Measurements from ENCODE around the gene WDR31.
"Not testable (repeated sequence)": the region's sequence is repeated elsewhere in the genome, so short reads cannot be mapped to it uniquely, and the experiment has no call there.

WDR31 gene

GRCh38 chr9:113340011-113340699, at the start of gene WDR31:
Gene WDR31, minus strand, starts transcription at chr9:113340275. Its CDS starts 8,253 bp downstream, at chr9:113332022.
- DNase-seq (ENCODE audit: low read depth): peak; percentile 69

GRCh38 chr9:113389451-113389850, 49.4 kb upstream of the WDR31 start:
- DNase-seq (ENCODE audit: low read depth): no peak

- DNase-seq (ENCODE audit: low read depth): no peak
These were observed 48.8 kb upstream of the WDR31 start for GRCh38 chr9:113388833-113389232.

GRCh38 chr9:113387560-113388230, 47.6 kb upstream of the WDR31 start:
- no peak for DNase-seq (ENCODE audit: low read depth)

- no peak for DNase-seq (ENCODE audit: low read depth)
These were observed 46.7 kb upstream of the WDR31 start for GRCh38 chr9:113386571-113387393.

- DNase-seq (ENCODE audit: low read depth): no peak
These were observed 41.9 kb upstream of the WDR31 start for GRCh38 chr9:113381909-113382411.

GRCh38 chr9:113381441-113381840, 41.4 kb upstream of the WDR31 start:
- DNase-seq (ENCODE audit: low read depth): not testable (repeated sequence)

GRCh38 chr9:113380869-113381378, 40.8 kb upstream of the WDR31 start:
- DNase-seq (ENCODE audit: low read depth): no peak

- not testable (repeated sequence) for DNase-seq (ENCODE audit: low read depth)
These were observed 39.7 kb upstream of the WDR31 start for GRCh38 chr9:113379829-113380210.

- not testable (repeated sequence) for DNase-seq (ENCODE audit: low read depth)
These were observed 39.2 kb upstream of the WDR31 start for GRCh38 chr9:113379094-113379828.

- peak; percentile 54 for DNase-seq (ENCODE audit: low read depth)
These were observed 36.8 kb upstream of the WDR31 start, which contains the start of gene HDHD3 for GRCh38 chr9:113376634-113377567. Gene HDHD3, minus strand, starts transcription at chr9:113376986. Its CDS starts 2,632 bp downstream, at chr9:113374354.

- DNase-seq (ENCODE audit: low read depth): no peak
These were observed 35.3 kb upstream of the WDR31 start for GRCh38 chr9:113375057-113376023.

- no peak for DNase-seq (ENCODE audit: low read depth)
These were observed 33.8 kb upstream of the WDR31 start for GRCh38 chr9:113373676-113374392.

GRCh38 chr9:113373256-113373655, 33.2 kb upstream of the WDR31 start:
- no peak for DNase-seq (ENCODE audit: low read depth)

- no peak for DNase-seq (ENCODE audit: low read depth)
These were observed 32.0 kb upstream of the WDR31 start for GRCh38 chr9:113372059-113372458.

- DNase-seq (ENCODE audit: low read depth): no peak
These were observed 30.8 kb upstream of the WDR31 start for GRCh38 chr9:113370806-113371325.

- no peak for DNase-seq (ENCODE audit: low read depth)
These were observed 29.7 kb upstream of the WDR31 start for GRCh38 chr9:113369855-113370140.
